Activated CD4-positive, alpha-beta T cell treated with anti-CD3 and anti-CD28 coated beads, Interleukin-2, Interleukin-6, amounts not matched to agents 100 ng/mL and 50 ng/mL, durations not matched to agents 16 hours and 8 hours (primary cell): ENCODE data around the gene SAP25.
"Not testable (repeated sequence)": the region's sequence is repeated elsewhere in the genome, so short reads cannot be mapped to it uniquely, and the experiment has no call there.

Experiments
- DNase-seq: peaks from one replicate; pipeline ENCODE4 v3.0.0-alpha.2; 2020

SAP25 gene

GRCh38 chr7:100528108-100528866 lies 45.4 kb downstream of the SAP25 start:
- not testable (repeated sequence) for DNase-seq

- not testable (repeated sequence) for DNase-seq
Measured at GRCh38 chr7:100523192-100523591, 50.5 kb downstream of the SAP25 start.
